GM12873 (cell line): ENCODE data around the gene PSMA6.

ENCODE experiments used
- CTCF ChIP-seq: IDR thresholded peaks from 2 replicates; pipeline ENCODE4 v1.5.1; 2012; ENCODE audit warnings: low read depth, mild to moderate bottlenecking, moderate library complexity, low read length, control low read depth; ENCODE audit not compliant: insufficient read depth; ENCODE audit errors: missing control alignments

PSMA6 gene

GRCh38 chr14:35305633-35306032 is 13.5 kb downstream of the PSMA6 start:
- TF ChIP-seq CTCF: no peak

DNA sequence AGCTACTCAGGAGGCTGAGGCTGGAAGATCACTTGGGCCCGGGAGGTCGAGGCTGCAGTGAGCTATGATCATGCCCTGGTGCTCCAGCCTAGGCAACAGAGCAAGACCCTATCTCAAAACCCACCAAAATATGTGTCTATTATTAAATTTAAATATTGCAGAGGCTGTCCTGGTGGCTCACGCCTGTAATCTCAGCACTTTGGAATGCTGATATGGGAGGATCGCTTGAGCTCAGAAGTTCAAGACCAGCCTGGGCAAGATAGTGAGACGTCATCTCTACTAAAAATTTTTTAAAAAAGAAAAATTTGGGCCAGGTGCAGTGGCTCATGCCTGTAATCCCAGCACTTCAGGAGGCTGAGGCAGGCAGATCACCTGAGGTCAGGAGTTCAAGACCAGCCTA is 13.9 kb downstream of the PSMA6 start:
- no peak for TF ChIP-seq CTCF

DNA sequence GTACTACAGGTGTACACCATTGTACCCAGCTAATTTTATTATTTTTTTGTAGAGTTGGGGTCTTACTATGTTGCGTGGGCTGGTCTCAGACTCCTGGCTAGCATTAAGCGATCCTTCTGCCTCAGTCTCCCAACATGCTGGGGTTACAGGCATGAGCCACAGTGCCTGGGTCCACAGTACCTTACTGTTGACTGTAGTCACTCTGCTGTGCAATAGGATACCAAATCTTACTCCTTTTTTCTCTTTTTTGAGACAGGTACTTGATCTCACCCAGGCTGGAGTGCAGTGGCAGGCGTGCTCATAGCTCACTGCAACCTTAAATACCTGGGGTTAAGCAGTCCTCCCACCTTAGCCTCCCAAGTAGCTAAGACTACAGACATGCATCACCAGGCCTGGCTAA is 25.6 kb downstream of the PSMA6 start:
- no peak for TF ChIP-seq CTCF

GRCh38 chr14:35319509-35319908 is 27.3 kb downstream of the PSMA6 start:
- no peak for TF ChIP-seq CTCF

DNA sequence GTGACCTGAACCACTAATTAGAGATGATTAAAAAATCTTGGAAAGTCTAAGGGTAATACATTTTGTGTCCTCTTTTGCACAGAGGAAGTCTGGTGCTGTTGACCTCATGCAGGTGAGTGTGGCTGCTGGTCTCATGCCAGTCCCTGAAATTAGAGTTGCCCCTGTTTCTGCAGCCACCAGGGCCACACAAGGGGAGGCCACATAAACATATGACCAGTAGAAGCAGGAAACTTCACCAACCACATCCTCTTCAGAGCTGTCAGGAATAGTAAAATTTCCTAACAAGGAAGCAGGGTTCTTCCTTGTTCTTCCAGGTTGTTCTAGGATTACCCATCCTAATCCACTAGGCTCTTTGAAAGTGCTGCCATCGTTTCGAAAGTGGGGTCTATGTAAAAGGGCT is 28.3 kb downstream of the PSMA6 start:
- TF ChIP-seq CTCF: no peak

DNA sequence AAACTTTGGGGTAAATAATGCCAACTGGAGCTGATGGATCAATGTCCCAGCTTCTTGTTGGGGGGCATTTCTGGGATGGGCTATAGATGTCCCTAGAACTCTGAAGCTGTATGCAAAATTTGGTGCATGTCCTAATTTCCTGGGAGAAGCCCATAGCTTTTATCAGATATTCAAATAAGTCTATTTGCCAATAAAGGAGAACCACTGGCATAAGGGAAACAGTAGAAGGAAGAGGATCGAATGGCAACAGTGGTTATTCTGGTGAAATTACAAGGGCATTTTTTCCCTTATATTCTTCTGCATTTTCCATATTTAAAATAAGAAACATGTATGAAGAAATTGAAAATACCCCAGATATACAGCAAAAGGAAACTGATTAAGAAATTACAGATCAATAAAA is 34.2 kb downstream of the PSMA6 start:
- TF ChIP-seq CTCF: no peak

DNA sequence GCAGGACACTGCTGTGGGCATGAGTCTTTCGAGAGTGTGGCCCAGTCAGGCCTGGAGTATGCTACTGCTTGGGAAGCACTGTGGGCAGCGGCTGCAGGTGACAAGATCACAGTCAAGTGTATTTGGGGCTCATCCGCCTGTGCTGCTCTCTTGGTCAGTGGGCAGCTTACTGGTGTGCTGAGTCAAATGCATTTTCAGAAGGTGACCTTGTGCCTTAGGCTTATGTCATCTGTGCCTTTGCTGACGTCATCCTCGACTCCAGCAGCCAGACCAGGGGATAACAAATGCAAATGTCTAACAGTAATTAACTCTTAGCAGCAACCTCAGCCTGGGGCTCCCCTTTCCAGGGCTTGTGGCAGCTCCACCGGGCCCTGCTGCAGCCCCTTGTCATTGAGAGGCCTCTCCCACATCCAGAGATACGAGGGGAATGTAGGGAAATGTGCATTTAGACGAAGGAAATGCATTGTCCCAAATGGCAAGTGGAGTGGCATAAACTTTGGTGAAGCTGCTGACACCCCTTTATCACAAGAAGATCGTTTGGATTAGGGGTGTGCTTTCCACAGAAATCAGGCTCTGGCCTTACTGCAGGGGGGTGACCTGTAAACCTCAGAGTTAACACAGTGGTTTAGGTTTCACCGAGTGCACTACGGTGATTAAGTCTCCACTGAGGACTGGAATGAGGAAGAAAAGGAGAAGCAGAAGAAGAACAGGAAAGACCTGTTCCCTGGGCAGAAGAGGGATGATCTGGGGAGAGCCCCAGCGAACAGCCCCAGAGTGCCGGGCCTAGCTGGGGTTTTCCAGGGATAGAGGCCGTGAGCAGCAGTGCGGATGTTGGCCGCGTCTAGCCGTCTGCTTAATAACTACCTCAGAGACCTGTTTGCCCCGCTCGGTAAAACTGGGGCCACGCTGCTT is 39.7 kb downstream of the PSMA6 start:
- no peak for TF ChIP-seq CTCF
